ENCODE results near the gene UGT2B28.
"Not testable (repeated sequence)": the region's sequence is repeated elsewhere in the genome, so short reads cannot be mapped to it uniquely, and the experiment has no call there.

UGT2B28 gene

DNA sequence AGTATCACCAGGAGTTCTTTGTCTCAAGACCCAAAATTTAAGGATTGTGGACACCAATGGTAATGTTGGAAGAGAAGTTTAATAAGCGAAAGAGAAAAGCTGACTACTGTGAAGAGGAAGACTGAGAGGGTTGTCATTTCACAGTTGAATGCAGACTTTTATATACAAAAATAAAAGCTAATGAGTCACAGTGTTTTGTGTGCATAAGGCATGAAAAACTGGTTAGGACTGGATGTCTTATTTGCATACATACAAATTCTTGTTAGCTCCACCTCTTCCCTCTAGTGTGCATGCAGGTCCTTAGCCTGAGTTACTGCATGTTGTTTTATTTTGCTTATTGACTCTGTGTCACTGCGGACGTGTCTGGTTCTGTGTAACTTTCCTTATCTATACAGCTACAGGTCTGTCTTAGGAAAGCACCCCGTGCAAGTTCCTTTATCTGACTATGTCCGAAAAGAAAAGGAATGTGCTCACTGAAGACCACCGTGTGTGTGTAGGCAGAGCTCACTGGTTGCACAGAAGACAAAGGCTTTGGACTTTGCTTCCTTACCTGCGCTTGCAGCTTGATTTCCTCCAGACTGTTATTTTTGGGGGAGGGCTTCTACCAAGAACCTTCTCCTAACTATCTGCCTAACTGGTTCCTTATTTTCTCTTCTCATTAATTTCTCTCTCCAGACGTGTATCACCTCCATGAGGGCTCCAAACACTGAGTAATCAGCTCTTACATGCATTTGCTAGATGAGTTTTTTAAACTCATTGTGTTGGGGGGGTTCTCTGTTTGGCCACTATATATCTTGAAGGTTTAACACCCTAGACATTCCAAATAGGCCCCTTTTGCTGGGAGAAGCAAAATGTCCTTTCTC, 63.5 kb downstream of the UGT2B28 start:
- not testable (repeated sequence) for DNase-seq

All from activated naive CD4-positive, alpha-beta T cell (primary cell).